Stimulated activated CD4-positive, alpha-beta T cell treated with anti-CD3 and anti-CD28 coated beads, Interleukin-12 subunit alpha, Interleukin-12 subunit beta, amount 100 ng/mL, for 24 hours (primary cell): ENCODE data around the gene SLC22A31.
A peak's percentile ranks its signal among the peaks of the same experiment; 100 is the strongest.

ENCODE experiments used
- DNase-seq, 2 experiments: peaks; one replicate each; pipeline ENCODE4 v3.0.0-alpha.2; 2020; ENCODE audit warnings: low read depth in 2 of 2

Gene SLC22A31

GRCh38 chr16:89216315-89217137 lies 16.2 kb upstream of the SLC22A31 start:
- DNase-seq = peak; percentile 50 to 71

DNA sequence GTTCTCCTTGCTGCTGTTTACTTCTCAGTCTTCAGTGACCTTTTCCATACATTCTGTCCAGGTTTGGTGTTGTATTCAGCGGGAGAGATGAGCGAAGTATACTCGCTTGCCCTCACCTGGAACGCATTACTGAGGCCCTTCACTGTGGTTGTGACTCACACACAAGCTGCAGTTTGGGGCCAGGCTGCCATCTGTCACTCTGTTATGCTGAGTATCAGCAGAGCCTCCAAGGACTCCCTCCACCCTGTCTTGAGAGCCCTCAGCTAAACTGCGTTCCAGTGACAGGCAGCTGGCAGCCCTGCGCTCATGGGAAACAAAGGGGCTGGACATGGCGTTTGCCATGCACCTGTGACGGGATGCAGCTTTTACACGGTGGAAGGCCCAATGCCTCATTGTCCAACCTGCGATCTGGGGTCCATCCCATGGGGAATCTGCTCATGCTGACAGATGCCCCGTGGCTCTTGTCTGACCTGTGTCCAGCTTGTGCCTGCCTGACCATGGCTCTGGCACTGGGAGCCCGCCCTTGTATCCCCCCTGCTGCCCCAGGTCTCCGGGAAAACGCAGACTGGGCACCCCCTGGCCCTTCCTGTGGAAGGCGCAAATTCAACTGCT lies 10.7 kb upstream of the SLC22A31 start:
- DNase-seq = no peak

DNA sequence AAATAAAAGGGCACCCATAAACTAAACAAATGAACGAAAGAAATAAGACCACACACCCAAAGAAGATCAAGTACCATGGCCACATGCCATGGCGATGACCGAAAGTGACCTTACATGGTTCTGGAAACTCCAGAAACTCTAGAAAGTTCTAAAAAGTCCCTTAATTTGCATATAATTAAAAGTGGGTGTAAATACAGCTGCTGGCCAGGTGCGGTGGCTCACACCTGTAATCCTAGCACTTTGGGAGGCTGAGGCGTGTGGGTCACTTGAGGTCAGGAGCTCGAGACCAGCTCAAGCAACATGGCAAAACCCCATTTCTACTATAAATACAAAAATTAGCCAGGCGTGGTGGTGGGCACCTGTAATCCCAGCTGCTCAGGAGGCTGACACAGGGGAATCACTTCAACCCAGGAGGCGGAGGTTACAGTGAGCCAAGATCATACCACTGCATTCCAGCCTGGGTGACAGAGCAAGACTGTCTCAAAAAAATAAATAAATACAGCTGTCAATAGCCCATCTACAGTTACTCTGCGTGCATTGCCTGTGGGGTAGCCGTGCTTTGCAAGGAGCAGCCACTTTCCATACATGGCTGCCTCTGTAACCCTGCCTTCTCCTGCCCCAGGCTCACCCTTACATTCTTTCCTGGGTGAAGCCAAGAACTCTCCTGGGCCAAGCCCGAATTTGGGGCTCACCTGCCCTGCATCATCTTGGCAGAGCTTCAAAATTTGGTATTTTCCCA lies 10.0 kb upstream of the SLC22A31 start:
- no peak for DNase-seq

DNA sequence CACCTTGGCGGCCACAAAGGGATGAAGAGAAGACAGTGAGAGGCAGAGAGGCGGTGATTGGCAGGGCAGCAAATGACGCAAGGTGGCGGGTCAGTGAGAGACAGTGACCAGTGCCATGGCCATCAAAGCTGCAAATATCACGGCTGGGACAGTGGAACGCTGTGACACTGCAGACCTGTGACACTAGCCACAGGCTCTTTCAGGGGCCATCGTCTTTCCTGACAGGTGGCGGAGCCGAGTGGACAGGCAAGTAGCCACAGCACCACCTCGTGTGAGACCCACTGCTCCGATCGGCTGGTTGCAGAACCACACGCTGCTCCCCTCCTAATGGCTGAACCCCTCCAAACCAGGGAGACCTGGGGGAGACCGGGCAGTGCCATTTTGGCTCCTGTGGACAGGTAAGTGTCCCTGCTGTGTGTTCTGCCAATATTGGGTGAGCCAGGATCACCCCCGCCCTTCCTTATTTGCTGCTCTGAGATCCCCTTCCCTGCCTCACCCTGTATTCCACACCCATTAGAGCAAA lies 9.2 kb upstream of the SLC22A31 start:
- DNase-seq = no peak

DNA sequence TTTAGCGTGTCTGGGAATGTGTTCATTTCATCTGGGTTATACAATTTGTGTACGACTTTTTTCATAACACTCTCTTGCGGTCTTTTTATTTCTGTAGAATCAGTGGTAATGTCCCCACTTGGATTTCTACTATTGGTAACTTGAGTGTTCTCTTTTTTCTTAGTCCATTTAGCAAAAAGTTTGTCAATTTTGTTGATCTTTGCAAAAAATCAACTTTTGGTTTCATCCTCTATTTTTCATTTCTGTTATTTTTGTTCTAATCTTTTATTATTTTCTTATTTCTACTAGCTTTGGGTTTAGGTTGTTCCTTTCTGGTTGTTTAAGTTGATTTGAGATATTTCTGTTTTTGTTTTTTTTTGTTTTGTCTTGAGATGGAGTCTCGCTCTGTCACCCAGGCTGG lies 7.7 kb upstream of the SLC22A31 start:
- DNase-seq = no peak

DNA sequence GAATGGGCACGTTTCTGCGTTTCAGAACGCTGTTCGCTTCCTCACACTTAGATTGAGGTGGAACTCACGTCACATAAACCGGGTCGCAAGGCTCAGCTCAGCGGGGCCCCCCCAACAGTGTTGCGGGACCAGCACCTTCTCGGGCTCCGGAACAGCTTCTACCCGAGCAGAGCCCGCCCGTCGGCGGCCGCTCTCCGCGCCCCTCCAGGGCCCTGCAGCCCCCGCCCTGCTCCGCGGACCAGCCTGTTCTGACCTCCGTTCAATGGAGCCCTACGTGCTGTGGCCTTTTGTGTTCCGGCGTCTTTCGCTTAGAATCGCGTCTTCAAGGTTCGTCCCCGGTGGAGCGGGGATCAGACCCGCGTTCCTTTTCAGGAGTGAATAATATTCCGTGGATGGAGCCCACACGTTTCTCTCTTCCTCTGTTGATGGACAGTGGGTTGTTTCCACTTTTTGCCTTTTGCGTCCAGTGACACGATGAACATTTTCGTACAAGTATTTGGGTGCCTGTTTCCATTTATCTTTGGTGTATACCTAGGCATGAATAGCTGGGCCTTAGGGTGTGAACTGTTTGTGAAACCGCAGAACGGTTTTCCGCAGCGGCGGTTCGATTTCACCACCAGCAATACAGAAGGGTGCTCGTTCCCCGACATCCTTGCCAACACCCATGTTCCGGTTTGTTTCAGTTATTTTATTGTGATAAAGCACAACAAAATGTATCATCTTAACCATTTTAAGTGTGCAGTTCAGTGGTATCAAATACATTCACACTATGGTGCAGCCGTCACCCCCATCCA lies 2.3 kb upstream of the SLC22A31 start:
- DNase-seq = no peak

DNA sequence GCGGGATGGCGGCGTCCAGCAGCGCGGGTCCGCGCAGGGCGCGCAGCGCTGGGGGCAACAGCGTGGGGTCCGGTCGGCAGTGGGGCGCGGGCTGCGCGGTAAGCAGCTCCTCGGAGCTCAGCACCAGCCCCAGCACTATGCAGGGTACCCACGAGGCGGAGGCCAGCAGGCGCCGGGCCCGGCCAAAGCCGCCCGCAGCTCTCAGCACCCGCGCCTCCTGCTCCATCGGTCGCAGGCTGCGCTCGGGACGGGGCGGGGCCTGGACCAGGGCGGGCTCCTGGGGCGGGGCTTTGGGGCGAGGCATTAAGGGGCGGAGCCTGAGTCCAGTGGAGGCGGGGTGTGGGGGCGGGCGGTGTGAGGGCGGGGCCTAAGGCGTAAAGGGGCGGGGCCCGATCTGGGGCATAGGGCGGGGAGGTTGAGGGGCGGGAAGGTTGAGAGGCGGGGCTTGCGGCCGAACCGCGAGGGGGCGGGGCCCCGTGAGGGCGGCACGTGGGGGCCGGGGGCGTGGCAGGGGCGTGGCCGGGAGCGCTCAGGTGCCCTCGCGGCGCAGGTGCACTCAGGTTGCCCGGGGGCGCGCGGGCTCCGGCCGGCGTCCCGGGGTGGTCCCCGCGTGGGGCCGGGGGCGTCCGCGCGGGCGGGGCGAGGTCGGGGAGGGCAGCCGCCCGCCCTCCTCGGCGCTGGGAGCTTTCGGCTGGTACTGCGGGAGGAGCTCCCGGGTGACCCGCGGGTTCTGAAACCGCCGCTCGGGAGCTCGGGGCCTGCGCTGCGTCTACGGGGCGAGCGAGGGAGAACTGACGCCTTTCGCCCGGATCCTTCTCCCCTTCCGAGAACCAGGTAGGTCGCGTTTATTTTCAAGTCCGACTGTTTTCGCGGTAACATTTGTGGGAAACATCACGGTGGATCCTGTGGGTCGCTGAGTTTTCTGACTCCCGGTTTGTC lies 1.4 kb upstream of the SLC22A31 start:
- DNase-seq = peak; percentile 71 to 81

DNA sequence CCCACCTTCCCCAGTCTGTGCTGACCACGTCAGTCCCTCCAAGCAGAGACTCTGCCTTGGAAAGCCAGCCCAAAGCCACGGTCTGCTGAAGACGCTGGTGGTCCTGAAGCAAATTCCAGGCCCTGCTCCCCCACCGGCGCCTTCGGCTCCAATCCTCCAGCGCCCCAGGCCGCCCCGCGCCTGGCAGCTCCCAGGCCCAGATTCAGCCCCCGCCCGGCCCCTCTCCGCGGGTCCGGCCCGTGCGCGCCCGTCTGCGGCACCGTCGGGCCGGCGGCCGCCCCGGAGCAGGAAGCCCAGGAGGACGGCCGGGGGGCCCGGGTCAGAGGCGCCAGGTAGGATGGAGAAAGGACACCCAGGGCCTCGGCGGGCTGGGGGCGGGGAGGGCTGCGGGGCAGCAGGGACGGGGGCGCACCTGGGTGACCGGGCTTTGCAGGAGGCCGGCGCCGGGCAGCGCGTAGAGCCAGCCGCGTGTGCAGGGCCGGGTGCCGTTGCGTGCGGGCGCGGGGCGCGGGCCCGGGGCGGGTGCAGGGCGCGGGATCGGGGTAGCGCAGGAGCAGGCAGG lies 594 bp upstream of the SLC22A31 start:
- no peak for DNase-seq

GRCh38 chr16:89199241-89200123 lies 855 bp downstream of the SLC22A31 start:
- DNase-seq = no peak

DNA sequence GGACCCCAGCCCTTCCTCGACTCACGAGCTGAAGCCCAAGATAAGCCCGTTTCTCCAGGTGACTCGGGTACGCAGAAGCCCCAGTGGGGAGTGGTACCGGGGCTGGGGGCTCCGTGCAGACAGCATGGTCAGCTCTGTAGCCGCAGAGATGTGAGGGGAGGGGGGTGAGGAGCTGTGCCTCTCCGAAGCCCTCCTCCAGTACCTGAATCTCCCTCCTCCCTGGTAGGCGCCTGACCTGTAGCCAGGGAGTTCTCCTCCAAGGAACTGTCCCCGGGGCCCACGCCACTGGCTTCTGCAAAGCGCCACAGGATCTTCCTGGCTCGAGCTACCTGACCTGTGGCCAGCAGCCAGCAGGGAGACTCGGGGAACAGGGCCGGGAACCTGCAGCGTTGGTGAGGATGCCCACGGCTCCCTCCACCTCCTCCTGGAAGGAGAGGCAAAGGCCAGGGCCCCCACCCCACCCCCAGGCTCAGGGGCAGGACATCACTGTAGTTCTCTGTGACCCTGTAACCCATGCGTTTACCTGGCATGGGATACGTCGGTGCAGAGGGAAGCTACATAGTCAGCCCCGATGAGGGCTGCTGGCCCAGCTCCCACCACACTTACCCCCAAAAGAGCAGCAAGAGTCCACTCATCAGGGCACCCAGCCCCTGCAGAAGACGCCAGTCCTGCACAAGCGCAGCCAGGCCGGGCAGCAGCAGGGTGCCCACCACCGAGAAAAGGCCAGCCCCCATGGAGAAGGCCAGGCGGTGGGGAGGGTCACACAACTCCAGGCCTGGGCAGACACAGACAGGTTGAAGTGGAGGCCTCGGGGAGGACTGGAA lies 1.7 kb downstream of the SLC22A31 start:
- DNase-seq = no peak

- DNase-seq = no peak
Measured at GRCh38 chr16:89197633-89198416, 2.5 kb downstream of the SLC22A31 start.

DNA sequence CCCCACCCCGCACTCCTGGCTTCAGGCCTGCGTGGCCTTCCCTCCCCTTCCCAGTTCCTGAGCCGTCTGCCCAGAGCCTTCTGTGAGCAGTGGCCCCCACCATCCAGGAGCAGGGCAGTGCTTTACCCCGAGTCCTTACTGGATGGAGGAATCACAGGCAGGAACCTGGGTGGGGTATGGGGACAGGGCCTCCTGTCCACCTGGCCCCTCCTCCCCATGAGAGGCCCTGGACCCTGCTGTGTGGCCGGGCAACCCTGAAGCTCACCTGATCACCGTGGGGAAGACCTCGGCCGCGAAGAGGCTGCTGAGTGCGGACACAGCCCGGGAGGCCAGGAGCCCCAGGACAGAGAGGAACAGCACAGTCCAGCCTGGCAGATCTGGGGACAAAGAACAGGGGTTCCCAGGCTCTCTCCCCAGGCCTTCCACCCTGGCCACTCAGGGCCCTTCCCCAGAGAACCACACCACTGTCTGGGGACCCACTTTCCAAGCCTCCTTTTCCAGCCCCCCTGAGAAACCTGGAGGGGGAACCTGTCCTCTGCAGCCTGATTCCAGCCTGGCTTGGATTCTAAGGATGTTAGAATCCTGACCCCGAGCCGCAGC lies 3.2 kb downstream of the SLC22A31 start:
- DNase-seq = no peak

GRCh38 chr16:89195521-89196171 lies 4.7 kb downstream of the SLC22A31 start:
- no peak for DNase-seq

DNA sequence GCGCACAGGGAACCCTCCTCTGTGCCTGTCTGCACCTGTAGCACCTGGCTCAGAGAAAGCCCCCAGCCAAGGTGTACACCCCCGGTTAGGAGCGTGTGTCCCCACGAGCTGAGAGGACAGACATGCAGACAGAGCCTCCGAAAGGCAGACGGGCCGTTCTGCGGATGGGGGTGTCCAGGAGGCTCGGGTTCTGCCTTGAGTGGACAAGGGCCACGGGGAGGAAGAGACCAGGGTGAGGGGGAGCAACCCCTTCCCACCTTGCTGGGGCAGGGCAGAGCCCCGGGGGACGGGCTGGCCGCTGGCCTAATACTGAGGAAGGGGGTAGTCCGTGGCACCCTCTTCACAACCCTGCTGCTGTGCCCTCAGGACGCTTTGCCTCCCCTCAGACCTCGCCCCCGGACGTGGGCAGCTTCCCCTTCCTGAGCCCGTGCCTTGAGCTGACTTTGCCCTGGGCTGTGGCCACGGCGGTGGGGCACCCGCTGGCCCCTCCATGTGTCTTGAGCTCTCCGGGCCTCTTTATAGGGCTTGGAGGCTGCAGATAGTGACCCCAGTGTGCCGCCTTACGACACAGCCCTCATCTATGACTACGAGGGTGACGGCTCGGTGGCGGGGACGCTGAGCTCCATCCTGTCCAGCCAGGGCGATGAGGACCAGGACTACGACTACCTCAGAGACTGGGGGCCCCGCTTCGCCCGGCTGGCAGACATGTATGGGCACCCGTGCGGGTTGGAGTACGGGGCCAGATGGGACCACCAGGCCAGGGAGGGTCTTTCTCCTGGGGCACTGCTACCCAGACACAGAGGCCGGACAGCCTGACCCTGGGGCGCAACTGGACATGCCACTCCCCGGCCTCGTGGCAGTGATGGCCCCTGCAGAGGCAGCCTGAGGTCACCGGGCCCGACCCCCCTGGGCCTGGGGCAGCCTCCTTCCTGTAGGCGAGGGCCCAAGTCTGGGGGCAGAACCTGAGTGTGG lies 5.7 kb downstream of the SLC22A31 start:
- DNase-seq = no peak

DNA sequence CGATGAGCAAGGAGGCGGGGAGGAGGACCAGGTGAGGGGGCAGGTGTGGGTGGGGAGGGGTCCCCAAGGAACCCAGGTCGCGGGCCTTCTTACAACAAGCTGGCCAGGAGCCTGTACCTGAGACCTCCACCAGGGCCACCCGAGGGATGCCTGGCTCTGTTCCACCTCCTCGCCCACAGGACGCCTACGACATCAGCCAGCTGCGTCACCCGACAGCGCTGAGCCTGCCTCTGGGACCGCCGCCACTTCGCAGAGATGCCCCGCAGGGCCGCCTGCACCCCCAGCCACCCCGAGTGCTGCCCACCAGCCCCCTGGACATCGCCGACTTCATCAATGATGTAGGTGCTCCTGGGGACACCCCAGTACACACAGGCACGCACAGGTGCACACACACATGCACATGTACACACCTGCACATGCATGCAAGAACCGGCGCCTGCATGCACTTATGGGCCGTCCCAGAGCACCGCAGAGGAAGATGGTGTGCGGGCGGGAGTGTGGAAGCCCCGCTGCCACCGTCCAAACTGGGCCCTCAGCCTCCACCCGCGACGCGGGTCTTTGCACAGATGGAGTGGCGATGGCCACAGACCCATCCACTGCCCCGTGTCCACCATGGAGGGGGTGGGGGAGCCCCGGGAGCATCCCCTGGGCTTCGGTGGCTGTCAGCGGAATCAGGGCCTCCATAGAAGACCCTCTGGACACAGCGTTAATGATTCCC lies 6.6 kb downstream of the SLC22A31 start:
- no peak for DNase-seq
